Astrocyte (in vitro differentiated cells and primary cell): Measurements from ENCODE around the gene PTPRN2.

Experiments used
- CTCF ChIP-seq: IDR thresholded peaks from 2 replicates; pipeline ENCODE4 v1.5.1; 2011; ENCODE audit warnings: low read depth, mild to moderate bottlenecking, inconsistent platforms, low read length, moderate library complexity; ENCODE audit not compliant: insufficient read depth
- EZH2 ChIP-seq: IDR thresholded peaks from 2 replicates; pipeline ENCODE4 v1.6.1; 2012; ENCODE audit warnings: mild to moderate bottlenecking, low read length, inconsistent platforms; ENCODE audit not compliant: insufficient read depth

DNA sequence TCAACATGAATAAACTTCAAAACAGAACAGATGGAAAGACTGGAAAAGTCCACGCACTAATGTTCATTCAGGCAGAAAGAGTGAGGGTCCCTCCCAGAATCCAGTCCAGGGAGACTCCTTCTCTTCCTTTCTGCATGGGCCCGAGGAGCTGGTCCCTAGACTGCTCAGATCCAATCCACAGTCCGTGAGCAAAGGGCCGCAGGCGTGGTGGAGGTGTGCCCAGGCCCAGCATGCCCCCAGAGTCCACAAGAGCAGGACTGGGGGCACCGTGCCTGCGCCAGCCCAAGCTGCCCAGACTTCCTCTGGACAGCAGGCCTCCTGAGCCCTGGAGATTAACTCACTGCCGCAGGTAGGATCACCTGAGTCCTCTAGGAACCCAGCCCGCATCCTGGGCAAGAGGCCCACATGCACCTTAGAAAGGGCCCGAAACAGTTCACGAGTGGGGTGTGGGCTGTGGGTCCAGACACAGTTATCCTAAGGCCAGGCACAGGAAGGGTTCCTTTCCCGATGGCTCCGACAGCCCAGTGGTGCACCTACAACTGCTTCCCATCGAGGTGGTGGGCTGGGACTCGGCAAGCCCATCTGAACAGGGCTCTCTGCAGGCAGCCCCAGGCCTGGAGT is 719.8 kb downstream of the PTPRN2 start:
- TF ChIP-seq CTCF (no peak), EZH2 (no peak)
